T1000 (cell line): Measurements from ENCODE around the gene COL27A1.

ENCODE experiments used
- DNase-seq: peaks from one replicate; lab custom pipeline; 2025; ENCODE audit warnings: mixed read lengths; lab: John Stamatoyannopoulos, UW

The COL27A1 gene

GRCh38 chr9:114227288-114228015 lies 72.1 kb downstream of the COL27A1 start:
- DNase-seq, result no peak

GRCh38 chr9:114228016-114228808 lies 72.9 kb downstream of the COL27A1 start:
- no peak for DNase-seq

- DNase-seq, result no peak
Observed at GRCh38 chr9:114229295-114229694, 74.0 kb downstream of the COL27A1 start.

GRCh38 chr9:114230068-114230467 lies 74.7 kb downstream of the COL27A1 start:
- no peak for DNase-seq

- no peak for DNase-seq
Observed at GRCh38 chr9:114231273-114231672, 75.9 kb downstream of the COL27A1 start.

- DNase-seq, result no peak
Observed at GRCh38 chr9:114231719-114232449, 76.5 kb downstream of the COL27A1 start.

GRCh38 chr9:114233491-114234185 lies 78.3 kb downstream of the COL27A1 start:
- no peak for DNase-seq

- no peak for DNase-seq
Observed at GRCh38 chr9:114235033-114235661, 79.8 kb downstream of the COL27A1 start.

GRCh38 chr9:114236391-114237138 lies 81.2 kb downstream of the COL27A1 start:
- no peak for DNase-seq

- no peak for DNase-seq
Observed at GRCh38 chr9:114237247-114237646, 81.9 kb downstream of the COL27A1 start.

GRCh38 chr9:114237781-114238180 lies 82.4 kb downstream of the COL27A1 start:
- no peak for DNase-seq

GRCh38 chr9:114238472-114238871 lies 83.1 kb downstream of the COL27A1 start:
- no peak for DNase-seq

GRCh38 chr9:114238891-114239875 lies 83.8 kb downstream of the COL27A1 start:
- DNase-seq, result no peak

GRCh38 chr9:114240216-114240615 lies 84.9 kb downstream of the COL27A1 start:
- no peak for DNase-seq

GRCh38 chr9:114240647-114241558 lies 85.6 kb downstream of the COL27A1 start:
- no peak for DNase-seq

- no peak for DNase-seq
Observed at GRCh38 chr9:114242837-114243236, 87.5 kb downstream of the COL27A1 start.

- DNase-seq, result no peak
Observed at GRCh38 chr9:114243240-114243639, 87.9 kb downstream of the COL27A1 start.

GRCh38 chr9:114244570-114244969 lies 89.2 kb downstream of the COL27A1 start:
- no peak for DNase-seq

GRCh38 chr9:114246558-114246957 lies 91.2 kb downstream of the COL27A1 start:
- no peak for DNase-seq
